ENCODE results near the gene C1orf116. TPM values are rescaled to one million over a fixed set of nuclear protein-coding genes. Genes with fewer than 3 reads are reported as not detected.

C1orf116 gene
- total RNA-seq, 1 donor from 2014 or later, result not detected

GRCh38 chr1:207067665-207068064, 35.1 kb upstream of the C1orf116 start:
- Mint-ChIP-seq H3K27me3 (ENCODE audit: unreplicated experiment) (no peaks in the 10 kb centered on the region), H3K4me3 (ENCODE audit: unreplicated experiment) (no peak overlapping the region), H3K4me1 (ENCODE audit: unreplicated experiment) (no peaks in the 10 kb centered on the region), H3K9me3 (ENCODE audit: unreplicated experiment) (no peaks in the 10 kb centered on the region), H3K36me3 (ENCODE audit: unreplicated experiment) (peaks cover 58% of the 10 kb centered on the region), H3K27ac (ENCODE audit: unreplicated experiment) (no peak overlapping the region)
- no peak for TF ChIP-seq CTCF (IDR thresholded peaks at IDR 0.05)
- no peak for DNase-seq (ENCODE audit: extremely low spot score, unreplicated experiment)

DNA sequence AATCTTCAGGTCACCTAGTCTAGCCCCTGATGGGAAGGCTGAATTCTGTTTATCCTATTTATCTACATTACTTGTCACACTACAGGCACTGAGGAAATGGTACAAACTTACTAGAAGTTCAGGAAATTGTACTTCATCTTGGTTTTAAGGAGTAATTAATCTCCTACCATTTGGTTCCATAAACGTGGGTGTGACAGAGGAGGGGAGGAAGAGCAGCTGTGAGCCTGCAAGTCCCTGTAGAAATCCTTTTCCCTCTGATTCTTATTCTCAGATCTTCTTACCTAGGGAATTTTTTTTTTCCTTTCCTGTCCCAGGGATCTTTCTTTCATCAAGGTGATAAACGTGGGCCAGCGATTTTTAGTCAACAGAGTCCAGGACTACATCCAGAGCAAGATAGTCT, 34.6 kb upstream of the C1orf116 start:
- peaks cover 58% of the 10 kb centered on the region for H3K36me3 Mint-ChIP-seq (ENCODE audit: unreplicated experiment)
- DNase-seq (ENCODE audit: extremely low spot score, unreplicated experiment), result no peak
- no peak for TF ChIP-seq CTCF (IDR thresholded peaks at IDR 0.05)
- no peaks in the 10 kb centered on the region for H3K4me1 Mint-ChIP-seq (ENCODE audit: unreplicated experiment)
- no peaks in the 10 kb centered on the region for H3K27me3 Mint-ChIP-seq (ENCODE audit: unreplicated experiment)
- no peak overlapping the region for H3K27ac Mint-ChIP-seq (ENCODE audit: unreplicated experiment)
- H3K9me3 Mint-ChIP-seq (ENCODE audit: unreplicated experiment), result no peaks in the 10 kb centered on the region
- H3K4me3 Mint-ChIP-seq (ENCODE audit: unreplicated experiment), result no peak overlapping the region

GRCh38 chr1:207064561-207064960, 32.0 kb upstream of the C1orf116 start:
- no peak for TF ChIP-seq CTCF (IDR thresholded peaks at IDR 0.05)
- Mint-ChIP-seq H3K4me3 (ENCODE audit: unreplicated experiment) (no peak overlapping the region), H3K27me3 (ENCODE audit: unreplicated experiment) (no peaks in the 10 kb centered on the region), H3K36me3 (ENCODE audit: unreplicated experiment) (peaks cover 48% of the 10 kb centered on the region), H3K9me3 (ENCODE audit: unreplicated experiment) (no peaks in the 10 kb centered on the region), H3K27ac (ENCODE audit: unreplicated experiment) (no peak overlapping the region), H3K4me1 (ENCODE audit: unreplicated experiment) (no peaks in the 10 kb centered on the region)
- DNase-seq (ENCODE audit: extremely low spot score, unreplicated experiment), result no peak

GRCh38 chr1:207063014-207063413, 30.5 kb upstream of the C1orf116 start:
- Mint-ChIP-seq H3K27me3 (ENCODE audit: unreplicated experiment) (no peaks in the 10 kb centered on the region), H3K4me1 (ENCODE audit: unreplicated experiment) (no peaks in the 10 kb centered on the region), H3K9me3 (ENCODE audit: unreplicated experiment) (no peaks in the 10 kb centered on the region), H3K27ac (ENCODE audit: unreplicated experiment) (no peak overlapping the region), H3K36me3 (ENCODE audit: unreplicated experiment) (peaks cover 41% of the 10 kb centered on the region), H3K4me3 (ENCODE audit: unreplicated experiment) (no peak overlapping the region)
- DNase-seq (ENCODE audit: extremely low spot score, unreplicated experiment), result no peak
- no peak for TF ChIP-seq CTCF (IDR thresholded peaks at IDR 0.05)

DNA sequence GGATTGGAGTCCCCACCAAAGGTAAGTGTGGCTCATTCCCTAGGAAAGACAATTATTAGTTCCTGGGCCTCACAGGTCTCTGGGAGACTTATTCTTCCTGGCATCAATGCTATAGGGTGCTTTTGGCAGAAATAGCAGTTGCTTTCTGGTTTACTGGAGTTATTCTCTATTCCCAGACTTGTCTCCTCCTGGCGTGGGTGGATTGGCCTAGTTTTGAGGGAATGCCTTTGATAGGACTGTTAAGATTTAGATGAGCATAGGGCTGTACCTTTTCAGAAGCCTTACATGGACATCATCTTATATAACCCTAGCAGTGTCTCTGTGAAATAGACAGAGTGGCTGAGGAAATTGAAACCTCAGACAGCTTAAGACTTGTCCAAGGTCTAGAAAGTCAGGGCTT, 29.5 kb upstream of the C1orf116 start:
- Mint-ChIP-seq H3K4me1 (ENCODE audit: unreplicated experiment) (no peaks in the 10 kb centered on the region), H3K4me3 (ENCODE audit: unreplicated experiment) (no peak overlapping the region), H3K36me3 (ENCODE audit: unreplicated experiment) (peaks cover 35% of the 10 kb centered on the region), H3K27me3 (ENCODE audit: unreplicated experiment) (no peaks in the 10 kb centered on the region), H3K27ac (ENCODE audit: unreplicated experiment) (no peak overlapping the region), H3K9me3 (ENCODE audit: unreplicated experiment) (no peaks in the 10 kb centered on the region)
- no peak for TF ChIP-seq CTCF (IDR thresholded peaks at IDR 0.05)
- no peak for DNase-seq (ENCODE audit: extremely low spot score, unreplicated experiment)
